ENCODE data around the gene PLK2. TPM values are rescaled to one million over a fixed set of nuclear protein-coding genes. Genes with fewer than 3 reads are reported as not detected.

The PLK2 gene
- total RNA-seq, 3 donors from 2014 or later (not counting 1 experiment from before 2014, with no cell fraction given): 18.3 to 30.0 (median 22.0) TPM

DNA sequence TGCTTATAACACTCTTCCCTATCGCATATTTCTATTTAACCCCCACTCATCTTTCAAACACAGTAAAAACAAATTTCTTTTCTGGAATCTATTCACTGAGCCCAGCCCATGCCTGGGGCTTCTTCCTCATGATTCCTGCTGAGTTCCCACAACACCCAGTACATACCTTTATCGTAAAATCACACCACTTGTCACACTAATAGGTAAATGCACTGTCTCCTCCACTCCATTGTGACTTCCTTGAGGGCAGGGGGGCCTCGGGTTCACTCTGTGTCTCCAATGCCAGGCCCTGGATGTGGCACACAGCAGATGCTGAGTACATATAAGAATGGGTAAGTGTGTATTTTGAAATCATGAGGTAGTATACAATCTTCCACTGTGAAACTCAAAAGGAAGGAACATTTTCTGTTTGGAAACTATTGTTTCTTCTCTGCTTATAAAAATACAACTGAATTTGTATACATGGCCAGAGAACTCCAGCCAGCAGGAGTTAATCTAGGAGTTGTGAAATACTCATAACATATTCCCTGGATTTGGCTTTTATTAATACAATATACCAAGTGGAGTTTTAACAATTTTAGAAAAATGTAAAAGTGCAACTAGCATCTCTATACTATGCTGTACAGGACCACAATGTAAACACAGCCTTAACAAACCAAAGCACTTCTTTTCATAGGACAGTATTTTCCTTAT lies 7.2 kb downstream of the PLK2 start:
- 79% methylated on average over 3 of the region's 3 CpGs for WGBS (ENCODE audit: insufficient coverage)
- no peaks in the 10 kb centered on the region for H3K36me3 ChIP-seq (ENCODE audit: control insufficient read depth, insufficient read depth, low read length)
- TF ChIP-seq CTCF (IDR thresholded peaks at IDR 0.05): no peak
- no peak overlapping the region for H3K4me3 ChIP-seq (ENCODE audit: low read length)
- H3K4me1 Mint-ChIP-seq: no peaks in the 10 kb centered on the region
- no peak for ATAC-seq
- no peak overlapping the region for H3K27ac Mint-ChIP-seq
- no peaks in the 10 kb centered on the region for H3K9me3 Mint-ChIP-seq
- intact Hi-C loops (cut with micrococcal nuclease): no loop called here
- peaks cover 9% of the 10 kb centered on the region for H3K36me3 Mint-ChIP-seq
- peaks cover 2% of the 10 kb centered on the region for H3K27me3 ChIP-seq (ENCODE audit: control insufficient read depth, insufficient read depth, low read length)
- DNase-seq: no peak
- no peak overlapping the region for H3K27ac ChIP-seq (ENCODE audit: low read length)
- H3K27me3 Mint-ChIP-seq (ENCODE audit: low read depth in 2 of 2): peaks cover 12 to 16% of the 10 kb centered on the region in 2 donors
- H3K9me3 ChIP-seq (ENCODE audit: control insufficient read depth, insufficient read depth, low read length): no peaks in the 10 kb centered on the region
- no peak overlapping the region for H3K4me3 Mint-ChIP-seq
- no peaks in the 10 kb centered on the region for H3K4me1 ChIP-seq (ENCODE audit: control insufficient read depth, insufficient read depth, low read length)

- Mint-ChIP-seq H3K9me3 (no peaks in the 10 kb centered on the region), H3K36me3 (peaks cover 9% of the 10 kb centered on the region), H3K4me3 (no peak overlapping the region), H3K27me3 (ENCODE audit: low read depth in 2 of 2) (peaks cover 10 to 11% of the 10 kb centered on the region in 2 donors), H3K27ac (no peak overlapping the region), H3K4me1 (no peaks in the 10 kb centered on the region)
- Histone ChIP-seq H3K4me1 (ENCODE audit: control insufficient read depth, insufficient read depth, low read length) (no peaks in the 10 kb centered on the region), H3K9me3 (ENCODE audit: control insufficient read depth, insufficient read depth, low read length) (no peaks in the 10 kb centered on the region), H3K27me3 (ENCODE audit: control insufficient read depth, insufficient read depth, low read length) (no peaks in the 10 kb centered on the region), H3K4me3 (ENCODE audit: low read length) (no peak overlapping the region), H3K36me3 (ENCODE audit: control insufficient read depth, insufficient read depth, low read length) (no peaks in the 10 kb centered on the region), H3K27ac (ENCODE audit: low read length) (no peak overlapping the region)
- ATAC-seq: no peak
- 89% methylated on average over 8 of the region's 8 CpGs for WGBS (ENCODE audit: insufficient coverage)
- intact Hi-C loops (cut with micrococcal nuclease): no loop called here
- TF ChIP-seq CTCF (IDR thresholded peaks at IDR 0.05): no peak
- DNase-seq: no peak
Measured at GRCh38 chr5:58451732-58452565, 7.9 kb downstream of the PLK2 start.

DNA sequence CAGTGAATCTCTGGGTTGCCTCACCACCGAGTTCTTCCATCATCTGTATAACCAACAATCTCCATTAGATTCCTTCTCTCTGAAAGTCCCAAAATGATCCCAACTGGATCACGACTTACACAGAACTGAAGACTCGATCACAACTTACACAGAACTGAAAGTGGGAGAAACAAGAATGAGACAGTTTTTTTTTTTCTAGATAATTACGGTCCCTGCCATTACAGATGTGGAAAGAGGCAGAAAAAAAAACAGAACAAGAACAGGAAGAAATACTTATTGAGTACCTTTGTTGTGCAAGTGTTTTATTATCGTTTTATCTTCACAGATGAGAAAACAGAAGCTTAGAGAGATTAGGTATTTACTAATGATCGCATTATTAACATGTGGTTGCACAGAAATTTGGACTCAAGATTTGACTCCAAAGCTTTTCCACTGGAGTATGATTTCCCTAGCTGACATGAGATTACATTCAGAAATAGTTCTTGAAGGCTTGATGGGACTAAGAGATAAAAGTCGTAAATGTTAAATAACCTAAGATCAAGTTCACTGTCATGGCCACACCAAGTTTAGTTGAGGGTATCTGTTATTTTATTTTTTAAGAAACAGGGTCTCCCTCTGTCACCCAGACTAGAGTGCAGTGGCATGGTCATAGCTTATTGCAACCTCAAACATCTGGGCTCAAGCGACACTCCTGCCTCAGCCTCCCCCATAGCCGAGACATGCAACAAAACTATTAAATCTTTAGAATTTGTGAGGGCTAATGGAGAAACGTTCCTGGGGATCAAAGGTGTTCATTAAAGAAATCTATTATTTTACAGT lies 8.9 kb downstream of the PLK2 start:
- no peak overlapping the region for H3K4me3 ChIP-seq (ENCODE audit: low read length)
- H3K27me3 ChIP-seq (ENCODE audit: control insufficient read depth, insufficient read depth, low read length): no peaks in the 10 kb centered on the region
- DNase-seq (no peak), ATAC-seq (no peak)
- Mint-ChIP-seq H3K4me1 (no peaks in the 10 kb centered on the region), H3K4me3 (no peak overlapping the region), H3K9me3 (no peaks in the 10 kb centered on the region), H3K27ac (no peak overlapping the region), H3K27me3 (ENCODE audit: low read depth in 2 of 2) (peaks cover 12 to 16% of the 10 kb centered on the region in 2 donors), H3K36me3 (peaks cover 9% of the 10 kb centered on the region)
- no peaks in the 10 kb centered on the region for H3K9me3 ChIP-seq (ENCODE audit: control insufficient read depth, insufficient read depth, low read length)
- no peaks in the 10 kb centered on the region for H3K4me1 ChIP-seq (ENCODE audit: control insufficient read depth, insufficient read depth, low read length)
- TF ChIP-seq CTCF (IDR thresholded peaks at IDR 0.05): no peak
- H3K27ac ChIP-seq (ENCODE audit: low read length): no peak overlapping the region
- no peaks in the 10 kb centered on the region for H3K36me3 ChIP-seq (ENCODE audit: control insufficient read depth, insufficient read depth, low read length)
- intact Hi-C loops (cut with micrococcal nuclease): no loop called here
- WGBS (ENCODE audit: insufficient coverage): 83% methylated on average over 8 of the region's 10 CpGs

Measured in natural killer cell (primary cell).